H9 (cell line): ENCODE data around the gene HIP1R. TPM values are rescaled to one million over a fixed set of nuclear protein-coding genes. Genes with fewer than 3 reads are reported as not detected.

Source experiments
- DNase-seq: peaks from one replicate; pipeline ENCODE4 v3.0.0-alpha.2; 2017
- H2AFZ ChIP-seq: one replicate; pipeline ENCODE4 v1.6.1; 2013; ENCODE audit warnings: mild to moderate bottlenecking, low read length, control low read depth, moderate library complexity
- H2AK5ac ChIP-seq: 2 replicates; pipeline ENCODE4 v1.6.1; 2013; ENCODE audit warnings: low read length, control low read depth, mixed read lengths; ENCODE audit not compliant: insufficient read length
- H2BK120ac ChIP-seq: one replicate; pipeline ENCODE4 v1.6.1; 2013; ENCODE audit warnings: low read depth, mild to moderate bottlenecking, low read length, control low read depth, inconsistent platforms; ENCODE audit not compliant: poor library complexity, severe bottlenecking
- H2BK12ac ChIP-seq: 2 replicates; pipeline ENCODE4 v1.6.1; 2013; ENCODE audit warnings: low read length, control low read depth, mixed read lengths, low read depth; ENCODE audit not compliant: insufficient read length
- H2BK15ac ChIP-seq: 2 replicates; pipeline ENCODE4 v1.6.1; 2013; ENCODE audit warnings: low read depth, low read length, control low read depth
- H2BK20ac ChIP-seq: one replicate; pipeline ENCODE4 v1.6.1; 2013; ENCODE audit warnings: low read depth, mild to moderate bottlenecking, low read length, control low read depth, inconsistent platforms; ENCODE audit not compliant: poor library complexity, severe bottlenecking
- H2BK5ac ChIP-seq: 2 replicates; pipeline ENCODE4 v1.6.1; 2013; ENCODE audit warnings: low read length, control low read depth, mixed read lengths; ENCODE audit not compliant: insufficient read length
- H3K14ac ChIP-seq: 2 replicates; pipeline ENCODE4 v1.6.1; 2013; ENCODE audit warnings: low read length, control low read depth; ENCODE audit not compliant: insufficient read depth
- H3K18ac ChIP-seq: 2 replicates; pipeline ENCODE4 v1.6.1; 2013; ENCODE audit warnings: low read depth, mild to moderate bottlenecking, mixed read lengths, low read length, control low read depth; ENCODE audit not compliant: insufficient read length
- H3K23ac ChIP-seq: 2 replicates; pipeline ENCODE4 v1.6.1; 2013; ENCODE audit warnings: low read length, control low read depth, mixed read lengths, low read depth; ENCODE audit not compliant: insufficient read length
- H3K23me2 ChIP-seq: 2 replicates; pipeline ENCODE4 v1.6.1; 2013; ENCODE audit warnings: low read depth, mild to moderate bottlenecking, mixed read lengths, low read length, control low read depth; ENCODE audit not compliant: insufficient read length, poor library complexity, severe bottlenecking
- H3K27ac ChIP-seq: 2 replicates; pipeline ENCODE4 v1.5.1; 2013; ENCODE audit warnings: low read length, control low read depth, mixed read lengths, low read depth; ENCODE audit not compliant: insufficient read length
- H3K27me3 ChIP-seq: 2 replicates; pipeline ENCODE4 v1.6.1; 2013; ENCODE audit warnings: low read length, control low read depth, inconsistent platforms; ENCODE audit not compliant: insufficient read depth
- H3K4ac ChIP-seq: 2 replicates; pipeline ENCODE4 v1.6.1; 2013; ENCODE audit warnings: low read depth, mild to moderate bottlenecking, control low read depth, inconsistent platforms, low read length, moderate library complexity
- H3K4me1 ChIP-seq: 2 replicates; pipeline ENCODE4 v1.6.1; 2013; ENCODE audit warnings: low read length, control low read depth, inconsistent platforms; ENCODE audit not compliant: insufficient read depth
- H3K4me2 ChIP-seq: 2 replicates; pipeline ENCODE4 v1.6.1; 2013; ENCODE audit warnings: low read length, control low read depth, mixed read lengths; ENCODE audit not compliant: insufficient read length, insufficient read depth
- H3K56ac ChIP-seq: 2 replicates; pipeline ENCODE4 v1.6.1; 2013; ENCODE audit warnings: low read depth, mild to moderate bottlenecking, mixed read lengths, low read length, control low read depth; ENCODE audit not compliant: insufficient read length
- H3K79me1 ChIP-seq: 2 replicates; pipeline ENCODE4 v1.6.1; 2013; ENCODE audit warnings: low read depth, mild to moderate bottlenecking, moderate library complexity, low read length, control low read depth, inconsistent platforms; ENCODE audit not compliant: insufficient read depth, poor library complexity, severe bottlenecking
- H3K79me2 ChIP-seq: 2 replicates; pipeline ENCODE4 v1.6.1; 2013; ENCODE audit warnings: low read length, control low read depth, inconsistent platforms; ENCODE audit not compliant: insufficient read depth
- H3K9ac ChIP-seq: 2 replicates; pipeline ENCODE4 v1.6.1; 2013; ENCODE audit warnings: low read length, control low read depth, mixed read lengths; ENCODE audit not compliant: insufficient read length; ENCODE audit errors: extremely low read depth
- H3K9me3 ChIP-seq: one replicate; pipeline ENCODE4 v1.6.1; 2013; ENCODE audit warnings: low read depth, low read length, inconsistent platforms; ENCODE audit not compliant: control insufficient read depth
- H3T11ph ChIP-seq: one replicate; pipeline ENCODE4 v1.6.1; 2013; ENCODE audit warnings: mild to moderate bottlenecking, low read length, control low read depth, inconsistent platforms
- H4K20me1 ChIP-seq: one replicate; pipeline ENCODE4 v1.6.1; 2013; ENCODE audit not compliant: control insufficient read depth, insufficient read length, insufficient read depth
- H4K5ac ChIP-seq: 2 replicates; pipeline ENCODE4 v1.6.1; 2013; ENCODE audit warnings: low read depth, mild to moderate bottlenecking, mixed read lengths, low read length, control low read depth; ENCODE audit not compliant: insufficient read length
- H4K8ac ChIP-seq: replicated peaks from 2 replicates; pipeline ENCODE4 v1.6.1; 2013; ENCODE audit warnings: low read length, control low read depth, mixed read lengths, low read depth; ENCODE audit not compliant: insufficient read length
- H4K91ac ChIP-seq: 2 replicates; pipeline ENCODE4 v1.6.1; 2013; ENCODE audit warnings: low read depth, mild to moderate bottlenecking, moderate library complexity, mixed read lengths, low read length, control low read depth; ENCODE audit not compliant: insufficient read length
- H3K27ac Mint-ChIP-seq, 3 experiments: 2 replicates in 2 of 3; 3 replicates in 1 of 3; pipeline ENCODE4 v1.8.0; 2020 to 2021; ENCODE audit warnings: mixed read lengths in 3 of 3, mild to moderate bottlenecking in 1 of 3, moderate library complexity in 1 of 3
- H3K27me3 Mint-ChIP-seq: 2 replicates; pipeline ENCODE4 v1.8.0; 2021; ENCODE audit warnings: low read depth, mild to moderate bottlenecking, moderate library complexity, mixed read lengths
- H3K36me3 Mint-ChIP-seq, 3 experiments: 2 replicates in 2 of 3; 3 replicates in 1 of 3; pipeline ENCODE4 v1.8.0; 2020 to 2021; ENCODE audit warnings: low read depth in 3 of 3, mixed read lengths in 3 of 3; ENCODE audit not compliant: insufficient read depth in 1 of 3
- H3K4me1 Mint-ChIP-seq, 2 experiments: 2 replicates each; pipeline ENCODE4 v1.8.0; 2020; ENCODE audit warnings: mixed read lengths in 2 of 2
- H3K4me3 Mint-ChIP-seq, 2 experiments: 2 replicates in 1 of 2; 3 replicates in 1 of 2; pipeline ENCODE4 v1.8.0; 2020 to 2021; ENCODE audit warnings: mild to moderate bottlenecking in 2 of 2, mixed read lengths in 2 of 2, moderate library complexity in 1 of 2
- H3K9me3 Mint-ChIP-seq, 2 experiments: 2 replicates in 1 of 2; 3 replicates in 1 of 2; pipeline ENCODE4 v1.8.0; 2020; ENCODE audit warnings: mild to moderate bottlenecking in 2 of 2, mixed read lengths in 2 of 2, moderate library complexity in 1 of 2
- CTCF ChIP-seq: fragments of 200-600 bp; sonication (generic); conservative IDR thresholded peaks from 3 replicates; pipeline ENCODE4 v1.8.0; 2021; ENCODE audit warnings: antibody characterized with exemption, mild to moderate bottlenecking
- WGBS: extraction: QIAGEN DNeasy Blood & Tissue Kit; methylation state at CpG from one replicate; pipeline ENCODE4 v1.1.7; 2013; ENCODE audit warnings: missing lambda C conversion rate, low lambda C conversion rate, mixed read lengths; ENCODE audit not compliant: insufficient read length; ENCODE audit errors: extremely low coverage; 5-methylcytosine and 5-hydroxymethylcytosine counted together
- total RNA-seq: library from RNA; stranded (reverse); gene quantifications from 2 replicates; pipeline ENCODE4 v1.2.1, GENCODE V29; 2021

HIP1R gene
- total RNA-seq, 1 experiment from 2014 or later: 17.4 TPM

GRCh38 chr12:122836027-122836921 lies 1.0 kb downstream of the HIP1R start:
- no peak for TF ChIP-seq CTCF
- no peak overlapping the region for H2BK15ac ChIP-seq
- Mint-ChIP-seq H3K36me3 (peaks cover 0 to 4% (median 2%) of the 10 kb centered on the region in 3 experiments; a peak in 3 of 7 replicates), H3K4me1 (peaks cover 22 to 34% of the 10 kb centered on the region in 2 experiments), H3K27ac (no peak overlapping the region; a peak in 1 of 7 replicates), H3K4me3 (peak overlapping the region; percentile 76 to 91), H3K9me3 (peaks cover 2 to 3% of the 10 kb centered on the region in 2 experiments; a peak in 1 of 5 replicates), H3K27me3 (peaks cover 81% of the 10 kb centered on the region)
- H3K14ac ChIP-seq: no peak overlapping the region
- no peak overlapping the region for H4K8ac ChIP-seq
- no peak overlapping the region for H3K23ac ChIP-seq
- H2BK20ac ChIP-seq: no peak overlapping the region
- H3K27ac ChIP-seq: no peak overlapping the region
- peaks cover 10% of the 10 kb centered on the region for H3K27me3 ChIP-seq
- peaks cover 8% of the 10 kb centered on the region for H3K23me2 ChIP-seq
- DNase-seq: peak; percentile 39
- no CpG with 5 or more reads among the region's 42 CpGs for WGBS
- peaks cover 3% of the 10 kb centered on the region; the same call in 1 of the 2 replicates for H3K4me1 ChIP-seq
- no peaks in the 10 kb centered on the region for H4K20me1 ChIP-seq
- no peak overlapping the region for H2AFZ ChIP-seq
- H3K18ac ChIP-seq: no peak overlapping the region
- no peak overlapping the region for H4K5ac ChIP-seq
- no peak overlapping the region for H2BK5ac ChIP-seq
- no peaks in the 10 kb centered on the region for H3K79me1 ChIP-seq
- no peak overlapping the region for H3K56ac ChIP-seq
- H3K4me2 ChIP-seq: peak overlapping the region; percentile 86
- no peak overlapping the region for H3K9ac ChIP-seq
- no peak overlapping the region for H2BK12ac ChIP-seq
- H2AK5ac ChIP-seq: no peak overlapping the region
- no peaks in the 10 kb centered on the region for H3K9me3 ChIP-seq
- no peak overlapping the region for H3T11ph ChIP-seq
- no peak overlapping the region for H4K91ac ChIP-seq
- H3K4ac ChIP-seq: no peak overlapping the region
- H3K79me2 ChIP-seq: no peaks in the 10 kb centered on the region; the same call in 1 of the 2 replicates
- H2BK120ac ChIP-seq: no peak overlapping the region
